Measurements from ENCODE around the gene RHOC.

GRCh38 chr1:112729909-112730308 lies 23.0 kb upstream of the RHOC start:
- TF ChIP-seq POLR2A (IDR thresholded peaks at IDR 0.05; ENCODE audit: low read length): no peak
- TF ChIP-seq GATA1 (IDR thresholded peaks at IDR 0.05; ENCODE audit: low read depth, low read length): no peak
